RWPE2 (cell line): ENCODE data around the gene LUZP2.
A peak's percentile ranks its signal among the peaks of the same experiment; 100 is the strongest.

Experiments
- ATAC-seq: fragments of 200-7000 bp; cut with Tn5 transposase; 3 replicates; pipeline ENCODE4 v1.9.1; 2021; ENCODE audit warnings: low read depth
- DNase-seq: peaks from one replicate; pipeline ENCODE4 v3.0.0-alpha.2; 2020; ENCODE audit warnings: low spot score
- H3K27ac ChIP-seq: fragments of 450-650 bp; 2 replicates; pipeline ENCODE4 v1.5.1; 2017; ENCODE audit warnings: mild to moderate bottlenecking; ENCODE audit not compliant: poor library complexity, severe bottlenecking
- H3K27me3 ChIP-seq: fragments of 250-450 bp; sonication (Bioruptor Pico); 2 replicates; pipeline ENCODE4 v1.5.1; 2021; ENCODE audit warnings: mild to moderate bottlenecking, moderate library complexity; ENCODE audit not compliant: insufficient read depth, poor library complexity, severe bottlenecking
- H3K36me3 ChIP-seq: fragments of 250-450 bp; sonication (Bioruptor Pico); 2 replicates; pipeline ENCODE4 v1.5.1; 2020; ENCODE audit warnings: low read depth, mild to moderate bottlenecking, moderate library complexity
- H3K4me1 ChIP-seq: fragments of 250-450 bp; sonication (Bioruptor Pico); 2 replicates; pipeline ENCODE4 v1.5.1; 2021; ENCODE audit warnings: mild to moderate bottlenecking, moderate library complexity; ENCODE audit not compliant: insufficient read depth, poor library complexity, severe bottlenecking
- H3K4me3 ChIP-seq: fragments of 250-450 bp; sonication (Bioruptor Pico); 2 replicates; pipeline ENCODE4 v1.5.1; 2021; ENCODE audit warnings: mild to moderate bottlenecking, moderate library complexity; ENCODE audit not compliant: severe bottlenecking
- H3K9me3 ChIP-seq: fragments of 250-450 bp; sonication (Bioruptor Pico); 2 replicates; pipeline ENCODE4 v1.5.1; 2021; ENCODE audit warnings: mild to moderate bottlenecking, moderate library complexity; ENCODE audit not compliant: severe bottlenecking
- CTCF ChIP-seq: fragments of 450-650 bp; IDR thresholded peaks from one replicate; pipeline ENCODE4 v1.5.1; 2017; ENCODE audit warnings: mild to moderate bottlenecking, moderate library complexity; ENCODE audit not compliant: poor library complexity, severe bottlenecking

Gene LUZP2

GRCh38 chr11:24572376-24572775, 75.5 kb downstream of the LUZP2 start:
- no peaks in the 10 kb centered on the region for H3K36me3 ChIP-seq
- no peaks in the 10 kb centered on the region for H3K27me3 ChIP-seq
- DNase-seq (no peak), ATAC-seq (no peak)
- peaks cover 12% of the 10 kb centered on the region for H3K4me1 ChIP-seq
- TF ChIP-seq CTCF: no peak
- H3K4me3 ChIP-seq: no peak overlapping the region
- H3K27ac ChIP-seq: no peak overlapping the region
- no peaks in the 10 kb centered on the region for H3K9me3 ChIP-seq

- no peak for TF ChIP-seq CTCF
- H3K4me3 ChIP-seq: no peak overlapping the region
- no peak for ATAC-seq
- DNase-seq: no peak
- peaks cover 12% of the 10 kb centered on the region for H3K4me1 ChIP-seq
- H3K36me3 ChIP-seq: no peaks in the 10 kb centered on the region
- H3K27me3 ChIP-seq: no peaks in the 10 kb centered on the region
- H3K27ac ChIP-seq: no peak overlapping the region
- no peaks in the 10 kb centered on the region for H3K9me3 ChIP-seq
Observed at GRCh38 chr11:24574461-24574860, 77.6 kb downstream of the LUZP2 start.

- Histone ChIP-seq H3K9me3 (no peaks in the 10 kb centered on the region), H3K36me3 (no peaks in the 10 kb centered on the region), H3K27me3 (no peaks in the 10 kb centered on the region), H3K27ac (peak overlapping the region; percentile 16), H3K4me3 (no peak overlapping the region), H3K4me1 (peaks cover 12% of the 10 kb centered on the region)
- TF ChIP-seq CTCF: no peak
- ATAC-seq (peak; percentile 80), DNase-seq (no peak)
Observed at GRCh38 chr11:24575392-24575791, 78.5 kb downstream of the LUZP2 start.

- no peak for TF ChIP-seq CTCF
- H3K4me1 ChIP-seq: peaks cover 22% of the 10 kb centered on the region
- no peaks in the 10 kb centered on the region for H3K36me3 ChIP-seq
- no peak overlapping the region for H3K27ac ChIP-seq
- ATAC-seq (peak; percentile 52; the same call in 1 of the 3 replicates), DNase-seq (no peak)
- no peak overlapping the region for H3K4me3 ChIP-seq
- H3K9me3 ChIP-seq: no peaks in the 10 kb centered on the region
- H3K27me3 ChIP-seq: no peaks in the 10 kb centered on the region
Observed at GRCh38 chr11:24585192-24585591, 88.3 kb downstream of the LUZP2 start.

- H3K27me3 ChIP-seq: no peaks in the 10 kb centered on the region
- no peaks in the 10 kb centered on the region for H3K36me3 ChIP-seq
- H3K27ac ChIP-seq: no peak overlapping the region
- H3K4me3 ChIP-seq: no peak overlapping the region
- peak; percentile 19; the same call in 1 of the 3 replicates for ATAC-seq
- TF ChIP-seq CTCF: no peak
- DNase-seq: no peak
- H3K9me3 ChIP-seq: no peaks in the 10 kb centered on the region
- H3K4me1 ChIP-seq: peaks cover 22% of the 10 kb centered on the region
Observed at GRCh38 chr11:24587635-24588034, 90.8 kb downstream of the LUZP2 start.
